ENCODE measurements around the gene POLA1. TPM values are rescaled to one million over a fixed set of nuclear protein-coding genes. Genes with fewer than 3 reads are reported as not detected.

The POLA1 gene
- total and polyA plus RNA-seq, 2 donors (not counting 1 experiment from before 2014, with no cell fraction given): 3.0 to 16.3 TPM

GRCh38 chrX:24838629-24839028 is 144.9 kb downstream of the POLA1 start:
- H3K36me3 ChIP-seq (replicated peaks in 1 of 2; ENCODE audit: control extremely low read depth in 1 of 2, control insufficient read depth in 1 of 2, extremely low read depth in 1 of 2, insufficient read depth in 2 of 2, low read length in 1 of 2): no peaks in the 10 kb centered on the region
- no peak overlapping the region for H3K9ac ChIP-seq (ENCODE audit: low read length)
- intact Hi-C loops (cut with micrococcal nuclease): no loop called here
- WGBS (ENCODE audit: insufficient coverage): 100% methylated on average over 1 of the region's 3 CpGs
- no peak overlapping the region for H3K4me3 ChIP-seq (ENCODE audit: control extremely low read depth in 1 of 5, extremely low read depth in 1 of 5, insufficient read depth in 1 of 5, low read depth in 2 of 5, low read length in 4 of 5)
- H3K4me1 ChIP-seq (ENCODE audit: control insufficient read depth in 2 of 2, insufficient read depth in 2 of 2, low read length in 2 of 2): peaks cover 0 to 3% of the 10 kb centered on the region in 2 donors
- no peak overlapping the region for H2AFZ ChIP-seq (ENCODE audit: insufficient read depth, low read depth, low read length, poor library complexity, severe bottlenecking)
- Mint-ChIP-seq H3K4me1 (peaks cover 4% of the 10 kb centered on the region), H3K9me3 (ENCODE audit: insufficient read depth) (no peaks in the 10 kb centered on the region), H3K27ac (no peak overlapping the region), H3K4me3 (no peak overlapping the region), H3K27me3 (no peaks in the 10 kb centered on the region)
- H3K27ac ChIP-seq (ENCODE audit: low read length in 2 of 2): no peak overlapping the region
- ChIA-PET POLR2A (no interaction called here), CTCF (interaction anchor here (0.7 to 3.0 kb wide), 11 partner anchors 9 to 305 kb away, joined by 3 to 20 read pairs (median 6); no protein-coding TSS in a partner anchor)
- DNase-seq (peak; percentile 20), ATAC-seq (ENCODE audit: low read depth) (no peak)
- no peaks in the 10 kb centered on the region for H4K20me1 ChIP-seq (ENCODE audit: control insufficient read depth, insufficient read depth, low read length, poor library complexity, severe bottlenecking)
- no peak overlapping the region for H3K4me2 ChIP-seq (replicated peaks; ENCODE audit: low read depth, low read length, poor library complexity, severe bottlenecking)
- H3K9me3 ChIP-seq (ENCODE audit: control extremely low read depth in 1 of 3, control insufficient read depth in 2 of 3, insufficient read depth in 1 of 3, low read length in 2 of 3): no peaks in the 10 kb centered on the region
- TF ChIP-seq EZH2 (IDR thresholded peaks at IDR 0.05; ENCODE audit: borderline replicate concordance, insufficient read depth, low read depth, low read length, poor library complexity, severe bottlenecking) (no peak), CTCF (IDR thresholded peaks at IDR 0.05) (peak; percentile 68)
- H3K27me3 ChIP-seq (replicated peaks in 1 of 4; ENCODE audit: control extremely low read depth in 1 of 4, control insufficient read depth in 3 of 4, insufficient read depth in 4 of 4, low read length in 3 of 4): no peaks in the 10 kb centered on the region
- H3K79me2 ChIP-seq (ENCODE audit: control insufficient read depth, insufficient read depth, low read length): no peaks in the 10 kb centered on the region

GRCh38 chrX:24839331-24839730 is 145.6 kb downstream of the POLA1 start:
- H3K9me3 ChIP-seq (ENCODE audit: control extremely low read depth in 1 of 3, control insufficient read depth in 2 of 3, insufficient read depth in 1 of 3, low read length in 2 of 3): no peaks in the 10 kb centered on the region
- no peak for ATAC-seq (ENCODE audit: low read depth)
- POLR2A ChIA-PET: no interaction called here
- CTCF ChIA-PET: interaction anchor here (1.2 to 3.0 kb wide), 9 partner anchors 8 to 304 kb away, joined by 3 to 20 read pairs (median 6); no protein-coding TSS in a partner anchor
- TF ChIP-seq EZH2 (IDR thresholded peaks at IDR 0.05; ENCODE audit: borderline replicate concordance, insufficient read depth, low read depth, low read length, poor library complexity, severe bottlenecking): no peak
- no peak for TF ChIP-seq CTCF (IDR thresholded peaks at IDR 0.05)
- no peaks in the 10 kb centered on the region for H3K36me3 ChIP-seq (replicated peaks in 1 of 2; ENCODE audit: control extremely low read depth in 1 of 2, control insufficient read depth in 1 of 2, extremely low read depth in 1 of 2, insufficient read depth in 2 of 2, low read length in 1 of 2)
- H3K4me1 ChIP-seq (ENCODE audit: control insufficient read depth in 2 of 2, insufficient read depth in 2 of 2, low read length in 2 of 2): peaks cover 0 to 3% of the 10 kb centered on the region in 2 donors
- Mint-ChIP-seq H3K4me1 (peaks cover 4% of the 10 kb centered on the region), H3K27me3 (no peaks in the 10 kb centered on the region), H3K27ac (no peak overlapping the region), H3K4me3 (no peak overlapping the region), H3K9me3 (ENCODE audit: insufficient read depth) (no peaks in the 10 kb centered on the region)
- H3K79me2 ChIP-seq (ENCODE audit: control insufficient read depth, insufficient read depth, low read length): no peaks in the 10 kb centered on the region
- intact Hi-C loops (cut with micrococcal nuclease): no loop called here
- H3K27ac ChIP-seq (ENCODE audit: low read length in 2 of 2): no peak overlapping the region
- H4K20me1 ChIP-seq (ENCODE audit: control insufficient read depth, insufficient read depth, low read length, poor library complexity, severe bottlenecking): no peaks in the 10 kb centered on the region
- no peak overlapping the region for H3K4me2 ChIP-seq (replicated peaks; ENCODE audit: low read depth, low read length, poor library complexity, severe bottlenecking)
- H3K4me3 ChIP-seq (ENCODE audit: control extremely low read depth in 1 of 5, extremely low read depth in 1 of 5, insufficient read depth in 1 of 5, low read depth in 2 of 5, low read length in 4 of 5): no peak overlapping the region
- H2AFZ ChIP-seq (ENCODE audit: insufficient read depth, low read depth, low read length, poor library complexity, severe bottlenecking): no peak overlapping the region
- H3K9ac ChIP-seq (ENCODE audit: low read length): no peak overlapping the region
- DNase-seq: no peak
- 79% methylated on average over 2 of the region's 4 CpGs for WGBS (ENCODE audit: insufficient coverage)
- no peaks in the 10 kb centered on the region for H3K27me3 ChIP-seq (replicated peaks in 1 of 4; ENCODE audit: control extremely low read depth in 1 of 4, control insufficient read depth in 3 of 4, insufficient read depth in 4 of 4, low read length in 3 of 4)

All from B cell (primary cell).